ENCODE data around the gene LCLAT1. TPM values are rescaled to one million over a fixed set of nuclear protein-coding genes. Genes with fewer than 3 reads are reported as not detected.

Gene LCLAT1
- total RNA-seq, 1 experiment from 2014 or later = 36.0 TPM

- H3K9me3 ChIP-seq (ENCODE audit: control insufficient read depth, insufficient read depth, low read depth, low read length) = no peaks in the 10 kb centered on the region
- POLR2A ChIA-PET = no interaction called here
- H3K27me3 ChIP-seq (ENCODE audit: control insufficient read depth, insufficient read depth, low read length) = no peaks in the 10 kb centered on the region
- CTCF ChIA-PET = no interaction called here
- in situ Hi-C loops (cut with HindIII; ENCODE audit: low pct_unique_long_range_greater_than_20kb, low sequenced_read_pairs) (no loop called here), intact Hi-C loops (cut with micrococcal nuclease; ENCODE audit: unreplicated experiment) (no loop called here)
- H3K4me1 ChIP-seq (ENCODE audit: control insufficient read depth, insufficient read depth, low read length) = no peaks in the 10 kb centered on the region
- no peak for DNase-seq (ENCODE audit: low read depth, low spot score)
- H3K4me3 ChIP-seq (ENCODE audit: low read depth in 2 of 2, low read length in 2 of 2) = no peak overlapping the region
- TF ChIP-seq POLR2AphosphoS5 (IDR thresholded peaks at IDR 0.05; ENCODE audit: low read depth, low read length) (no peak), CTCF (IDR thresholded peaks at IDR 0.05) (no peak), REST (IDR thresholded peaks at IDR 0.05; ENCODE audit: insufficient read depth in 1 of 2, low read depth in 2 of 2, low read length in 1 of 2) (no peak), SIN3A (IDR thresholded peaks at IDR 0.05; ENCODE audit: borderline replicate concordance, insufficient read depth, low read depth, low read length) (no peak), TCF7L2 (IDR thresholded peaks at IDR 0.05; ENCODE audit: low read depth, low read length) (no peak)
- no TSS peak for BruUV-seq (replicated peaks)
- no peak for ATAC-seq
- no peak overlapping the region for H3K27ac ChIP-seq (ENCODE audit: low read length)
- H3K36me3 ChIP-seq (ENCODE audit: control insufficient read depth, insufficient read depth, low read length) = no peaks in the 10 kb centered on the region; the same call in 1 of the 2 replicates
Observed at GRCh38 chr2:30566631-30567030, 119.6 kb downstream of the LCLAT1 start.

- no TSS peak for BruUV-seq (replicated peaks)
- no peak for ATAC-seq
- ChIA-PET CTCF (no interaction called here), POLR2A (no interaction called here)
- Histone ChIP-seq H3K27me3 (ENCODE audit: control insufficient read depth, insufficient read depth, low read length) (no peaks in the 10 kb centered on the region), H3K36me3 (ENCODE audit: control insufficient read depth, insufficient read depth, low read length) (no peaks in the 10 kb centered on the region; the same call in 1 of the 2 replicates), H3K4me3 (ENCODE audit: low read depth in 2 of 2, low read length in 2 of 2) (no peak overlapping the region), H3K9me3 (ENCODE audit: control insufficient read depth, insufficient read depth, low read depth, low read length) (no peaks in the 10 kb centered on the region), H3K27ac (ENCODE audit: low read length) (no peak overlapping the region), H3K4me1 (ENCODE audit: control insufficient read depth, insufficient read depth, low read length) (no peaks in the 10 kb centered on the region)
- intact Hi-C loops (cut with micrococcal nuclease; ENCODE audit: unreplicated experiment) (no loop called here), in situ Hi-C loops (cut with HindIII; ENCODE audit: low pct_unique_long_range_greater_than_20kb, low sequenced_read_pairs) (no loop called here)
- TF ChIP-seq CTCF (IDR thresholded peaks at IDR 0.05) (no peak), POLR2AphosphoS5 (IDR thresholded peaks at IDR 0.05; ENCODE audit: low read depth, low read length) (no peak), SIN3A (IDR thresholded peaks at IDR 0.05; ENCODE audit: borderline replicate concordance, insufficient read depth, low read depth, low read length) (no peak), TCF7L2 (IDR thresholded peaks at IDR 0.05; ENCODE audit: low read depth, low read length) (no peak), REST (IDR thresholded peaks at IDR 0.05; ENCODE audit: insufficient read depth in 1 of 2, low read depth in 2 of 2, low read length in 1 of 2) (no peak)
- no peak for DNase-seq (ENCODE audit: low read depth, low spot score)
Observed at GRCh38 chr2:30567317-30567716, 120.3 kb downstream of the LCLAT1 start.
